Midbrain (tissue), 1 donor: ENCODE measurements around the gene TNIP1.
A peak's percentile ranks its signal among the peaks of the same experiment; 100 is the strongest.

Source experiments
- DNase-seq: peaks from one replicate; lab custom pipeline; 2025; lab: John Stamatoyannopoulos, UW

TNIP1 gene

DNA sequence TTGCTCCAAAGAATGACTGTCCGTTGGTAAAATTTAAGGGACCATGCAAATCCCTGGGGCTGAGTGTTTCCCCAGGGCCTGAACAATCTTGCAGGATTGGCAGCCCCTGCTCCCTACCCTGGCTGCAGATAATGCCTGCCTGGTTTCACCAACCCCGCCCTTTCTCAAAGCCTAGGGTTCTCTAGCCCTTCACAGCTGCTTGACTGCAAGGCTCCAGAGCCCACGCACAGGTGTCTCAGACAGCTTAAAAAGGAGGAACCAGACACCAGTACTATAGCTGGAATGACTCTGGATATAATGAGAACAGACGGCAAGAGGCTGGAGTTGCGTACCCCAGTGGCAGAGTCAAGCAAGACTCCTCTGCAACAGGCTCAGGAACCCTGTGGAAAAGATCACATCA is 25.2 kb upstream of the TNIP1 start:
- no peak for DNase-seq

- DNase-seq = no peak
Measured at GRCh38 chr5:151105561-151105960, 24.7 kb upstream of the TNIP1 start.

DNA sequence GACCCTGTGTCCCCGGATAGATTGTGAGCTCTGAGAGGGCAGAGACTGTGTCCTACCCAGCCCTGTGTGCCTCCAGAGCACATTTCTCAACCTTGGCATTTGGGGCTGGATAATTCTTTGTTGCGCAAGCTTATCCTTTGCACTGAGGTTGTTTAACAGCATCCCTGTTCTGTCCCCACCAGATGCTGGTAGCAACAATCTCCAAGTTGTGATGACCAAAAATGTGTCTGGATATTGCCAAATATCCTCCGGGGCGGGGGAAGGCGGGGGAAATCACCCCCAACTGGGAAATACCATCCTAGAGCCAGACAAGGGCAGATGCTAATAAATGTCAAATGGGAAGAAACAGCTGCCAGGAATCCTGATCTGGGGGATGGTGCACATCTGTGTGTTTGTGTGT is 24.0 kb upstream of the TNIP1 start:
- DNase-seq = no peak

DNA sequence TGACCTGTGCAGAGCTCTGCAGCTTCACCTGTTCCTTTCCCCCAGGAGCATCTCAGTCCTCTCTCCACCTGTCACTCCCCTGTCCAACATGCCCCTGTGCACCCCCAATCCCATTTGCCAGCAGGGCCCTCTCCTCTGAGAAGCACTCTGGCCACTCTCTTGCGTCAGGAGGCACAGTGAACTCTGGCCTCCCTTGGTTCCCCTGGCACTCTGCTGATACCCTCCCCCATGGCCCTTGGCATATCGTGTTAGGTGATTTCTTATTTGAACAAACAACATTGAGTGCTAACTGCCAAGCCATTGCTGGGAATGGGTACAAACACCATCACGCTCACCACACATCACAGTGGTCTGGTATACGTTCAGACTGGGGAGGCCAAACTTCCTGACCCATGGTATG is 20.9 kb upstream of the TNIP1 start:
- no peak for DNase-seq

DNA sequence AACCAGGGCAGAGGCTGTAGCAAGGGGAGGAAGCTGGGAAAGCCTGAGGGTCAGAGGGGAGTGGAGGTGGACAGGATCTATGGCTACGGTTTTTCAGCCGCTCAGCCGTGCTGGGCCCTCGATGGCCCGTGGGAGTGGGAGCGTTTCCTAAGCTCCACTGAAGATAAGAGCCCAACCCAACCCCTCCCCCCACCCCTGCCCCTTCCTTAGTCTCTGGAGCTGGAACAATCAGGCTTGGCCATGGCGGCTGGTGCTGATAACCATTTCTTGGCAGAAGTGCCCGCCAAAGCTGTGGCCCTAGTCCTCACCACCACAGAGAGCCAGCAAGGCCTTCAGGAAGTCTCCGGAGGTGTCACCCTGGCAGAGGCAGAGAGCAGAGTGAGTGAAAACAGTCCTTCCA is 20.3 kb upstream of the TNIP1 start:
- DNase-seq = no peak

DNA sequence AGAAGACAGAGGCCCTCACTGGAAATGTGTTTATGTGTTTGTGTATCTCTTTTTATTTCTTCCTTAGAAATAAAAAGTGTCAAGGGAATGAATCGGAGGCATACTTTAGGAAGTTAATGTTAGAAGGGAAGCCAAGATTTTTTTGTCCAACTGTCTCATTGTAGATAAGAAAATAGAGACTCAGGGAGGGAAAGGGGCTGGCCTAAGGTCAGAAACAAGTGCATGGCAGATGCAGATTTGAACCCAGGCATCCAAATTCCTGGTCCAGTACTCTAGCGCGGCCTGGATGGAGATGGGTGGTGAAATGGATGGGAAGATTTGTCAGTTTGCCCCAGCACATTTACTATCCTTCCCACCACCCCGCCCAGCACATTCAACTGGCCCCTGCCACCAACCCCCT is 19.8 kb upstream of the TNIP1 start:
- DNase-seq = no peak

DNA sequence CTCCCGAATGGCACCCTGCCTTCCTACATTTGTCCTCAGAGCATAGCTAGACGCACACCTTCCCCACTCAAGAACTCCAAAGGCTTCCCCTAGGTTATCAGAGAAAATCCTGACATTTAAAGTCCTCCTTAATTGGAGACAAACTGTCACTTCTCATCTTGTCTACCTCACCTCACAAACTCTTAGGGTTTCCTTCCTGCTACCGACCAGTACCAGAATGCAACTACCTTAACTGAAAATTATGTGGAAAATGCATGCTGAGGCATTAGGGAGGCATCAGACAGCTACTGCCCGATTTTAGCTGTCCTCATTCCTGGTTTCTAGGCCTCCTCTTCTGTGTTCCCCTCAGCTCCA is 17.9 kb upstream of the TNIP1 start:
- no peak for DNase-seq

DNA sequence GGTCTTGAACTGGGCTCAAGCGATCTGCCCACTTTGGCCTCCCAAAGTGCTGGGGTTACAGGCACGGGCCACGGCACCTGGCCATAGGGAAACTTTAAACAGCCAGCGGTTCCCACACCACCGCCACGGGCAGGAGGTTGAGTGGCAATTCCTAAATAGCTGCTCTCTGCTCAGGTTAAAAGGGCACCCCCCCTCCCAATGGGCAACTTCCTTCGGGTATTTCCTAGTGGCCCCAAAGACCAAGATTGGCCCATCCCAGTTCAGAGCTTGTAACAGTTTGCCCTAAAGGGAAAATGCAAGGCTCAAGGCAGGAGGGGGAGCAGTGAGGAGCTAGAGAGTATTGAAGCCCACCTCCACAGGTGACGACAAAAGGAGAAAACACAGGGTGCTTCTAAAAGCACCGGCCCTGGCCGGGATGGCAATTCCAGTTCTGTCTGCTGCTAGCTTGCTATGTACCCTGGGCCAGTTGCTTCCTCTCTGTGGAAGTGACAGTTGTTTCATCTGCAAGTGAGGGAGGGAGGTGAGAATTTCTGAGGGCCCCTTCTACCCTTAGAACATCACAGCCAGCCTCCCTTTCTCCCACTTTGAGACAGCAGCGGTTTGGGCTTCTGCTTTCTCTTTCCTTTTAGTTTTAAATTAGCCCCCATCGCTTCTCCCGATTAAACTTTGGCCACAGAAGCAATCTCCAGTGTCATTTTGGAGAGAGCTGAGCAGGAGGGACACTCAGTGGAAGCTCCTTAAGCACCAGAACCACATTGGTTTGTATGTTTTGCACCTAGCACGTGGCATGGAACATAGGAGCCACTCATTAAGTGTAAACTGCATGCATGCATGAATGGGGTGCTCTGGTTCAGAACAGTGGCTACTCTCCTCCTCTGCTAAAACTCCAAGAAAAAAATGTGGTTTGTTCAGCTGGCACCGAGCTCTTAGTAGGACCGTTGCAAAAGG is 17.3 kb upstream of the TNIP1 start:
- DNase-seq = no peak

- no peak for DNase-seq
Measured at GRCh38 chr5:151097061-151097460, 16.2 kb upstream of the TNIP1 start.

- no peak for DNase-seq
Measured at GRCh38 chr5:151096001-151096373, 15.2 kb upstream of the TNIP1 start.

DNA sequence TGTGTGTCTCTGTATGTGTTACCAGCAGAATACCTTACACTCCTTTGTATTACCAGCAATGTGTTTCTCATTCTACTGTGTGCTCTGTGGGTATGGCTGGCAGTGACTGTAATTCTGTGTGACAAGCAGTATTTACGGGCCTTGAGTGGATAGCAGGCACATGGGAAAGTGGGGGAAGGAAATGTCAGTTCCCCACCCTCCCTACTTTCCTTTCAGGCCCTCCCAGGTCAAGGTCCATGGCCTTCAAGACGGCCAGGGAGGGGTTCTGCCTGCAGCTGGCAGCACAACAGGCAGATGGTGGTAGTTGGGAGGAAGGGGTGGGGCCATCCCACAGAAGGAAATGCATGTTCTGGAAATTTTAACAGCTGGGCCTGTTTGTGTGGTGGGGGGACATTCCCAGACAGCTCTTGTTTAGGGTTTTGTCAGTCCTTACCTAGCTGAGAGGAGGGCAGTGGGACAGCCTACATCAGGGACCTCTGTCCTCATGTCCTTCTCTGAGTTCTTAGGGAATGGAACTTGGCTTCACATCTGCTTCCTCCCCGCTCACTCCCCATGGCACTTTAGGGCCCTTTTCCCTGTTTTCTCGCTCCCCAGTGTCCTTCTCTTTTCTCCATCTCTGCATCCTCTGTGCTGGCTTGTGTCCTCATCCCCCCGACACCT is 14.6 kb upstream of the TNIP1 start:
- DNase-seq = no peak

GRCh38 chr5:151094852-151095245 is 14.0 kb upstream of the TNIP1 start:
- peak; percentile 12 for DNase-seq

- DNase-seq = no peak
Measured at GRCh38 chr5:151094030-151094851, 13.4 kb upstream of the TNIP1 start.

GRCh38 chr5:151093476-151093889 is 12.6 kb upstream of the TNIP1 start:
- DNase-seq = no peak

GRCh38 chr5:151092762-151093161 is 11.9 kb upstream of the TNIP1 start:
- no peak for DNase-seq

DNA sequence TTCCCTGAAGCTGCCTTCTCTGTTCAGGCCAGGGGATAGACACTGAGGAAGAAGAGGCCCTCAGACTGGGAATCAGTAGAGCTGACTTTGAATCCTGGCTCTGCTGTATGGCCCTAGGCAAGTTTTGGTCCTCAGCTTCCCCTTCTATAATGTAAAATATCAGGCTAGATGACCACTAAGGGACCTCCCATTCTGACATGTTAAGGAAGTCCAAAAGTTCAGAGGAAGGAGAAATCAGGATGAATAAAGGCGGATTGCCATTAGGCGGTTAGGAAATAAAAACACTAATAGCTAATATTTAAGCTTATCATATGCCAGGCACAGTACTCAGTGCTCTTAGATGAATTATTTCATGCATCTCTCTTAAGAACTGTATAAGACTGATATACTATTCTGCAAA is 8.9 kb upstream of the TNIP1 start:
- DNase-seq = no peak

- DNase-seq = no peak
Measured at GRCh38 chr5:151088986-151089385, 8.2 kb upstream of the TNIP1 start.

DNA sequence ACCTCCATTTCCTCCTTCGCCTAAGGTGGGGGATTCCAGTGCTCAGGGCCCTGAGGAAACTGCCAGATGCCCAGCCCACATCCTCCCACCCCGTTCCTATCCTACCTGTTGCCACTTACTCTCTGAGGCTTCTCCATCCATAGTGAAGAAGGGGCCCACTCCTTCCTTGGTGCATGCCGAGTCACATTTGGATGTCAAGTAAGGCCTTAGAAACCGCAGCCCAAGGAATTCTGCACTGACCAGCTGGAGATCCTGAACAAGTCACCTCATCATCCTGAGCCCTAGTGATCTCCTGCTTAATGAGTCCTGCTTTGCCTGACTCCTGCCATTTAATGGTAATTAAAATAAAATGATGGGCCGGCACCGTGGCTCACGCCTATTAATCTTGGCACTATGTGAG is 6.7 kb upstream of the TNIP1 start:
- no peak for DNase-seq

GRCh38 chr5:151086905-151087360 is 6.1 kb upstream of the TNIP1 start:
- DNase-seq = no peak

DNA sequence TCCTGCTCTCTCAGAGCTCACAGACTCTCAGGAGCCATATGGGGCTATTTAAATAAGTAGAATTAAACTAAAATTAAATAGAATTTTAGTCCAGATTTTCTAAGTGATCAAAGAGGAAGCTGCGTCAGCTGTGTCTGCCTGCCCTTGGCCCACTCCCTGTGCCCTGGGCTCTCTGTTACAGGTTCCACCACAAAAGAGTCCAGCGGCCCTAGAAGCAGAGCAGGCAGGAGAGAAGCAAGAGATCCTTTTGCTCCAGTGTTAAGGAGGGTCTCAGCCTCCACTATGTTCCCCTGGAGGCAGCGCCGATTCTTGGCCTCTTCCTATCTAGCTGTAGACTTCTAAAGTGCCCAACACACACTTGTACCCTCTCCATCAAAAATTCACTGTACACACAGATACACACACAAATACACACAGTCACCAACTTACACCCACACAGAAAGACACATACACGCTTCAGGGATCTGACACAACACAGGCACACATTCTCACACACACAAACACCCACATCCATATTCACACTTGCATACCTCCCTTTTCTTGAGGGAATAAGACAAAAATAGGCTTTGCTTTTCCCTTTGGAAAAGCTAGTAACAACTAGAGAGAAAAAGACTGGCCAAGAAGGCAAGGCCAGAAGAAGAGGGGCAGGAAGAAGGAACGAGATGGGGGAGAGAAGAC is 5.5 kb upstream of the TNIP1 start:
- no peak for DNase-seq

GRCh38 chr5:151085517-151086041 is 4.7 kb upstream of the TNIP1 start:
- DNase-seq = no peak

DNA sequence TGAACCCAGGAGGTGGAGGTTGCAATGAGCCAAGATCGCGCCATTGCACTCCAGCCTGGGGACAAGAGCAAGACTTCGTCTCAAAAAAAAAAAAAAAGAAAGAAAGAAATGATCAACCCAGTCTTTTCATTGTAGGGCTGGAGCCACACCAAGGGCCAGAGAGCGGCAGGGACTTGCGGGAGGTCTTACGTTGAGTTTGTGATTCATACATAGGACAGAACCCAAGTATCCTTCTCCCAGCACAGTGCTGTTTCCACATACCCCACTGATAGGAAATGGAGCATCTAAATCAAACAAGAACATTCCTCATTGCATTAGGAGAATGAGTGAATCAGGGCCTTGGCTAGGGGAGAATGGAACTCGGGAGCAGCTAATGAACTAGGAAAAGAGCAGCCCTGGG is 3.5 kb upstream of the TNIP1 start:
- no peak for DNase-seq
